ENCODE data around the gene TMBIM1. TPM values are rescaled to one million over a fixed set of nuclear protein-coding genes. Genes with fewer than 3 reads are reported as not detected.
A peak's percentile ranks its signal among the peaks of the same experiment; 100 is the strongest.

TMBIM1 gene
- 516 TPM for total RNA-seq
- long read RNA-seq, transcript TMBIM1-201 (12 exons, 2,371 nt) = major isoform, 908 of 1,681 reads
- long read RNA-seq, transcript TMBIM1-219 (10 exons, 2,874 nt) = minor isoform, 43 of 1,681 reads
- long read RNA-seq, transcript TMBIM1-215 (11 exons, 1,251 nt) = minor isoform, 9 of 1,681 reads
- long read RNA-seq, partial matches to known transcripts = 483 of 1,681 reads
- long read RNA-seq, other reads (novel, unspliced or antisense) = 234 of 1,681 reads

GRCh38 chr2:218292048-218293014 lies at the start of gene TMBIM1:
Gene TMBIM1 (minus strand): TSS chr2:218292503. CDS start chr2:218282141, 10,362 bp downstream.
- peak; percentile 96 for DNase-seq (ENCODE audit: low spot score)

DNA sequence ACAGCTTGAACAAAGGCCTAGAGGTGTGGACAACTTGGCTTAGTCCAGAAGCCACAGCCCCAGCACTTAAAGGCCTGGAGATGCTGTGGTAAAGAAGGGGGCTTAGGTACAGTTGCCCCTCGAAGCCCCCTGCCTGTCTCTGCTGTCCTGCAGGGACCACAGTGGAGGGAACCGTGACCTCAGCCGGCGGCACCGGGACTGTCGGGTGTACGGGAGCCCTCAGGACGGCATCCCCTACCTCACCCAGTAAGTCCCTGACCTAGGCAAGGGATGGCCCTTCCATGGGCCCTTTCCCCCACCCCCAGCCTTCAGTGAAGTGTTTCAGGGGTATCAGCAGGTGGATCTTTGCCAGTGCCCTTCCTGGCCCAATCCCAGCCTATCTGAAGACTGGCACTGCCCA lies 49.1 kb upstream of the TMBIM1 start:
- DNase-seq (ENCODE audit: low spot score) = no peak

GRCh38 chr2:218340656-218341055 lies 48.4 kb upstream of the TMBIM1 start:
- no peak for DNase-seq (ENCODE audit: low spot score)

DNA sequence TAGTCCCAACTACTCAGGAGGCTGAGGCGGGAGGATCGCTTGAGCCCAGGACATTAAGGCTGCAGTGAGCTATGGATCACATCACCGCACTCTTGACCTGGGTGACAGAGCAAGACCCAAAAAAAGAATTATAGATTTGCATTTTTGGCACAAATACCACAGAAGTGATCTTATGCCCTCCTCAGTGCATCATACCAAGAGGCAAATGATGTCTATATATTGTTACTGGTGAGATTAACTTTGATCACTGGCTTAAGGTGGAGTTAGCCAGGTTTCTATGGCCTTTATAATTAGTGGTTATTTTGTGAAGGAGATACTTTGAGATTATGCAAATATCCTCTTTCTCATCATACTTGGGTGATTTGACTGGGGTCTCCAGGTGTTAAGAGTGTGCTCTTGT lies 42.2 kb upstream of the TMBIM1 start:
- no peak for DNase-seq (ENCODE audit: low spot score)

GRCh38 chr2:218332920-218333645 lies 40.8 kb upstream of the TMBIM1 start:
- DNase-seq (ENCODE audit: low spot score) = no peak

GRCh38 chr2:218332288-218332687 lies 40.0 kb upstream of the TMBIM1 start:
- no peak for DNase-seq (ENCODE audit: low spot score)

- DNase-seq (ENCODE audit: low spot score) = no peak
These were observed 39.4 kb upstream of the TMBIM1 start for GRCh38 chr2:218331745-218332144.

GRCh38 chr2:218329826-218330593 lies 37.7 kb upstream of the TMBIM1 start:
- no peak for DNase-seq (ENCODE audit: low spot score)

- no peak for DNase-seq (ENCODE audit: low spot score)
These were observed 36.9 kb upstream of the TMBIM1 start for GRCh38 chr2:218329027-218329825.

DNA sequence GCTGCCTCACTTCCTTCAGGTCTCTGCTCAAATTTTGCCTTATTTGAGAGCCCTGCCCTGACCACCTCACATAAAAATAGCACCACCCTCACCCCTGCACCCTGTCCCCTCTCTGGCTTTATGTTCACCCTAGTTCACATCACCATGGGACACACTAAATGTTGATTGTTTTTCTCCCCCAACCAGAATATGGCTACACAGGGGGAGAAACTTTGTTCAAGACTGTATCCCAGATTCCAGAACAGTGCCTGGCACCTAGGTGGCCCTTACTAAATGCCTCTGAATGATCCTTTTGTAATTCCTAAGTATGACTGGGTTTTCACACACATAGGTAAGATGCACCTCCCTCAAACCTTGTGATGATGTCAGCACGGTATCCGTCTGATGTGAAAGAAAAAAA lies 36.0 kb upstream of the TMBIM1 start:
- no peak for DNase-seq (ENCODE audit: low spot score)

GRCh38 chr2:218327451-218328210 lies 35.3 kb upstream of the TMBIM1 start:
- DNase-seq (ENCODE audit: low spot score) = no peak

DNA sequence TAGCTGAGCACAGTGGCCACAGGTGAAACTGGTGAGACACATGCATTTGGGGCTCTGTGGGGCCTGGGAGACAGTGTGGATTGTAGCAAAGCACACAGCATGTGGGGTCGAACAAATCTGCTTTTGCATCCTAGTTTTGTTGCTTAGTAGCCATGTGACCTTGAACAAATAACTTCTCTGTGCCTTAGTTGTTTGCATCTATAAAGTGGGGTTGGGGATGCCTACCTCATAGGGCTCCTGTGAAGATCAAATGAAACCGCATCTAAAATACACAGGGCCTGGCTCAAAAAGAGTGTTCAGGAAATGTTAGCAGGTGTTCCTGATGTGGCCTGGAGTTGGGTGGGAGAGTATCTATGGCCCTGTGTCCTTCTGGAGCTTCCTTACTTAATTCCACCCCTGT lies 34.0 kb upstream of the TMBIM1 start:
- DNase-seq (ENCODE audit: low spot score) = no peak

DNA sequence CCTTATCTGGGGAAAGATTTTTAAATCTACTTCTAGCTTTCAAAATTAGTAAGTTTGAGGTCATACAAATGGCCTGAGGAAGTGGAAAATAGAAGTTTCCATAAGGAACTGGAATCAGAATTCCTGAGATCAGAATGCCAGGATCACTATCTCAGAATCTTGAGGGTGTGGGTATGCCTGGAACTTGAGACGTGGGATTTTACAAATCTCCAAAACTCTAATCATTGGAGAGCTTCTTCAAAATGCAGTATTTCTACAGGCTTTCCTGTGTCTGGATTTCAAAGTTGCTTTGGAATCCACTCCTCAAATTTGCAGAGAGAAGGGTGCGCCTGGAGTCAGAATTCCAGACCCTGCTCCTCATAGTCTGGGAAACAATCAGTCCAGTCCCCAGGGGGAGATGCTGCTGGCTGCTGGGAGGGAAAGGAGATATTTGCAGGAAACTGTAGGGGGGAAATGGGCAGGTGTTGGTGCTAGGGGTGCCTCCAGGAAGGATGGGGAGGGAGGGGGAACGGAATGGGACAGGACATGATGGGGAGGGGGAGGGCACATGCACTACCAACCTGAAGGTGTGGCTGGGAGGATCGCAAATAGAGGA lies 33.4 kb upstream of the TMBIM1 start:
- no peak for DNase-seq (ENCODE audit: low spot score)

DNA sequence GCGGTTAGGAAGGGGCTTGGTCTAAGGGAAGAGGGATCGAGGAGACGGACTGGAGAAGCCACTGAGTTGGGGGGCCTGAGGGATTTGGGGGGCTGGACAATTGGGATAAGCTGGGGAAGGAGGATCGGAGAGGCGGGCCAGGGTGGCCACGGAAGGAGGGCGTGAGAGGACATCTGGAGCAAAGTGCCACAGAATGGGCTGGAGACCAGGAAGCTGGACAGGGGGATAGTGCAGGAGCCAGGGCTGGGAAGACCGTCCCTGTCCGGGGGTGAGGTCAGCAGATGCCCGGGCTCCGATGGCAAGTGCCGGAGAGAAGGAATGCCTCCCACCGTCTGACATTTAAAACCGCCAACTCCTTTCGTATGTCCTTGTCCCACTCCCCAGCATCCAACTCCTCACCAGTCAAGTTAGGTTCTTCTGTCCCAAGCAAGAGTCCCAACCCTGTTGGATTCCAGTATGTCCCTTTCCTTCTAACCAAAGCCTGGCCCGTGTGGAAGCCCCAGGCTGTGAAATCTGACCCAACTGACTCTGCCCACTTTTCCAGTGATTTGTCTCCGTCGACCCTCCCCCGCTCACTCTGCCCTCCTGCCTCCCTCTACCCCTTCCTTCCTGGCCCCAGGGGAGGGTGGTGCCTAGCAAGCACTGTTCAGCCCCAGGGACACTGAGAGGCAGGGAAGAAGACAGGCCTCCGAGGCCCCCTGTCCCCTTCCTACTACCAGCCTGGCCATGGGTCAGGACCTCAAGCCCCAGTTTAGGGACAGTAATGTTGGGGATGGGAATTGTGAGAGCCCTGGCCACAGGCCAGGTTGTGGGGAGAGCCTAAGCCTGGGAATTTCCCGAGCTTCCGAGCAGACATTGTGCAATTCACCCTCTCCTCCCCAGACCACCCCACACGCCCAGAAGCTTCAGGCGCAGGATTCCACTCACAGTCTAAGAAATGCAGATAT lies 31.5 kb upstream of the TMBIM1 start:
- DNase-seq (ENCODE audit: low spot score) = no peak

DNA sequence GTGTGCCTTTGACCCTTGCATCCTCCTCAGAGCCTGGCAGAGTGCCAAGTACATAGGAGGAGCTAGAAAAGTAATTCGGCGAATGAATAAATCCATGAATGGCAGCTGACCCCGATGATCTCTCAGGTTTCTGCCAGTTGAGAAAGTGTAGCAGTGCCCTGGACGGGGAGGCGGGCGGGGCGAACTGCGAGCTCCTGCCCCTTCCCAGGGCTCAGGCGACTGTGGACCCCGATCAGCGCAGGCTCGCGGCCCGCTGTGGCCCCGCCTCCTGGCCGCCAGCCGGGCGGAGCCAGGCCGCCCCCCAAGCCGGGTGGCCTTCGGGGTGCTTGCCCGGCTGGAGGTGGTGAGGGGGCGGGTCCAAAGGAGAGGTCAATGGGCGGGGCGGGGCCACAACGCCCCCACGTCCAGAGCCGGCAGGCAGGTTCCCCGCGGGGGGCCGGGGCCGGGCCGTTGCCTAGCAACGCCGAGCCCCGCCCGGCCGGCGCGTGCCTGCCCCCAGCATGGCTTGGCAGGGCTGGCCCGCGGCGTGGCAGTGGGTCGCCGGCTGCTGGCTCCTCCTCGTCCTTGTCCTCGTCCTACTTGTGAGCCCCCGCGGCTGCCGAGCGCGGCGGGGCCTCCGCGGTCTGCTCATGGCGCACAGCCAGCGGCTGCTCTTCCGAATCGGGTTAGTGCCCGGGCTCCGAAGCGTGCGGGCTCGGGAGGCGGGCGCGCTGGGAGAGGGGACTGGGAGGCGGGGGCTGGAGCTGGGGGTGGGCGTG lies 30.6 kb upstream of the TMBIM1 start:
- no peak for DNase-seq (ENCODE audit: low spot score)

DNA sequence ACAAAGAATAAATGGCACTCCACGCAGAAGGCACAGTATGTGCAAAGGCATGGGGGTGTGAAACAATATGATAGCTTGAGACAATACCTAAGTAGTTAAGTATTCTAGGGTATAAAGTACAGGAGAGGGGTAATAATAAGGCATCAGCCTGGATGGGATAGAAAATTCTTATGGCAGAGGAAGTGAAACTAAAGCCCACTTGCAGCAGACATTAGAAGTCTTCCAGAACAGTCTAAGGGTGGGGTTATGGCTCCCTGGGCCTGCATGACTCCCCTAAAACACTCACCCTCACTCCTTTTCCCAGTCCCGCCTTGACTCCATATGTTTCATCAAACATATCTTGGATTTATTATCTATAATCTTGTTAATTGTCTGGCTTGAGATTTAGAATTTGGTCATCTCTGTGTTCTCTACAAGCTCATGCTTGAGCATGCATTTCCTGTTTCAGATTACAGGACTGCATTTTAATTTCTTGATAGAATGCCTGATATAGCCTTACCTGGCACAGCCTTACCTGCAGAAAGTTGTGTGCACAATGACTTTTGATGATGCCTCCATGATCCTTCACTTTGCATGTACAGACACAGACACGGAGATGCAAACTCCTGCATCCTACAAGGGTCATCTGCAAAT lies 28.5 kb upstream of the TMBIM1 start:
- DNase-seq (ENCODE audit: low spot score) = no peak

All from mesenteric fat pad (tissue), 1 donor.